SJCRH30 (cell line): ENCODE data around the gene EPHB2. TPM values are rescaled to one million over a fixed set of nuclear protein-coding genes. Genes with fewer than 3 reads are reported as not detected.
"Not testable (repeated sequence)": the region's sequence is repeated elsewhere in the genome, so short reads cannot be mapped to it uniquely, and the experiment has no call there.

ENCODE experiments used
- DNase-seq, 2 experiments: peaks; one replicate each; pipeline ENCODE4 v3.0.0-alpha.2; 2015 to 2020
- H3K27ac ChIP-seq: fragments of 250-450 bp; sonication (Bioruptor Pico); 2 replicates; pipeline ENCODE4 v1.5.1; 2020; ENCODE audit warnings: mild to moderate bottlenecking, moderate library complexity
- H3K27me3 ChIP-seq: fragments of 250-450 bp; sonication (Bioruptor Pico); 2 replicates; pipeline ENCODE4 v1.5.1; 2020; ENCODE audit warnings: mild to moderate bottlenecking, moderate library complexity
- H3K36me3 ChIP-seq: fragments of 250-450 bp; sonication (Bioruptor Pico); 2 replicates; pipeline ENCODE4 v1.5.1; 2020; ENCODE audit warnings: mild to moderate bottlenecking, moderate library complexity
- H3K4me1 ChIP-seq: fragments of 250-450 bp; sonication (Bioruptor Pico); 2 replicates; pipeline ENCODE4 v1.5.1; 2020; ENCODE audit warnings: mild to moderate bottlenecking, moderate library complexity
- H3K4me3 ChIP-seq: fragments of 250-450 bp; sonication (Bioruptor Pico); 2 replicates; pipeline ENCODE4 v1.5.1; 2020; ENCODE audit warnings: mild to moderate bottlenecking, moderate library complexity
- H3K9me3 ChIP-seq: fragments of 250-450 bp; sonication (Bioruptor Pico); replicated peaks from 2 replicates; pipeline ENCODE4 v1.5.1; 2020; ENCODE audit warnings: mild to moderate bottlenecking, moderate library complexity
- total RNA-seq: library from RNA; depleted of rRNA; stranded (reverse); fragments of >200 nt; shearing (Covaris generic); gene quantifications from 2 replicates; pipeline ENCODE4 v1.2.3, GENCODE V29; 2014

EPHB2 gene
- total RNA-seq, 1 experiment from 2014 or later, result 32.4 TPM

DNA sequence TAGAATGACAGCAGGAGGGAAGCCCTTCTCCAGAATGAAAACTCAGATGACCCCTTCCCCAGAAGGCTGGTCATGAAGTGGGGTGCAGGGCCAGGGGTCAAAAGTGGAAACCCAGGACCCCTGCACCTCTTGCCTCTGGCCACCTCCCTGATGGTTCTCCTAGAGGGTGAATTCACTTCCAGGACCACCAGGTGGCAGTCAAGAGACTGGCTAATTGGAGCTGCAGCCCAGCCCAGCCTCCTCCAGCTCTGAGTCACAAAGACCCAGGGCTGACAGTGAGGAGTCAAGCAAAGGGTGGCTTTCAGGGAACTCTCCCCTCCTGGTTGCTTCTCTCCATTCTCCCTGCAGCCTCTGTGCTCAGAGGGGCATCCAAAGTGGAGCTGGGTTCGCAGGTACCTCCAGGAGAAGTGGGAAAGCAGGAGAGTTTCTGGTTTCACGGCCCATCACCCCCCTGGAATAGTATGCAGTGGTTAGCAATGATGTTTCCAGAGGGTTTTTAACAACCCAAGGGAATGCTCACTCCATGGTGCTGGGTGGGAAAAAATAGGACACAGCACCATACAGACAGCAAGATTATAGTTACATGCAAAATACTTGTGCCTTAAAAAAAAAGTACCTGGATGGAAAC is 6.1 kb upstream of the EPHB2 start:
- Histone ChIP-seq H3K27me3 (no peaks in the 10 kb centered on the region; the same call in 1 of the 2 replicates), H3K4me1 (peaks cover 2% of the 10 kb centered on the region; the same call in 1 of the 2 replicates)
- DNase-seq, result peak; percentile 90 to 95

DNA sequence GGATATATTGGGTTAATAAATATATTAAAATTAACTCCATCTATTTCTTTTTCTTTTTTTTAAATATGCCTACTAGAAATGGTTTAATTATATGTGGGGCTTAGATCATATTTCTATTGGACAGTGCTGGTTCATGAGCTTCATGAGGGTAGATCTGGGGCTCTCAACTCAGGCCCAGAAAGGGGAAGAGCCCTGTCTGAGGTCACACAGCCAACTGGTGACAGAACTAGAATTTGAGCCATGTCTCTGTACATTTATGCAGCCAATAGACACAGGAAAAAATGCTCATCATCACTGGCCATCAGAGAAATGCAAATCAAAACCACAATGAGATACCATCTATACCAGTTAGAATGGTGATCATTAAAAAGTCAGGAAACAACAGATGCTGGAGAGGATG is 5.1 kb upstream of the EPHB2 start:
- Histone ChIP-seq H3K4me3 (no peak overlapping the region), H3K27me3 (no peaks in the 10 kb centered on the region; the same call in 1 of the 2 replicates), H3K36me3 (no peaks in the 10 kb centered on the region), H3K27ac (no peak overlapping the region), H3K4me1 (peaks cover 5% of the 10 kb centered on the region; the same call in 1 of the 2 replicates), H3K9me3 (0 out of 2 replicates have a peak, but pooled peaks cover 4% of the 10 kb centered on the region)
- DNase-seq, result no peak

More for the DNA sequence above, 6.1 kb upstream of the EPHB2 start:
- H3K9me3 ChIP-seq, result 0 out of 2 replicates have a peak, but pooled peaks cover 4% of the 10 kb centered on the region
- no peak overlapping the region for H3K27ac ChIP-seq
- no peak overlapping the region for H3K4me3 ChIP-seq
- no peaks in the 10 kb centered on the region for H3K36me3 ChIP-seq

DNA sequence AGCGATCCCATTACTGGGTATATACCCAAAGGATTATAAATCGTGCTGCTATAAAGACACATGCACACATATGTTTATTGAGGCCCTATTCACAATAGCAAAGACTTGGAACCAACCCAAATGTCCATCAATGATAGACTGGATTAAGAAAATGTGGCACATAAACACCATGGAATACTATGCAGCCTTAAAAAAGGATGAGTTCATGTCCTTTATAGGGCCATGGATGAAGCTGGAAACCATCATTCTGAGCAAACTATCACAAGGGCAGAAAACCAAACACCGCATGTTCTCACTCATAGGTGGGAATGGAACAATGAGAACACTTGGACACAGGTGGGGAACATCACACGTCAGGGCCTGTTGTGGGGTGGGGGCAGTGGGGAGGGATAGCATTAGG is 4.5 kb upstream of the EPHB2 start:
- H3K4me3 ChIP-seq, result not testable (repeated sequence)

DNA sequence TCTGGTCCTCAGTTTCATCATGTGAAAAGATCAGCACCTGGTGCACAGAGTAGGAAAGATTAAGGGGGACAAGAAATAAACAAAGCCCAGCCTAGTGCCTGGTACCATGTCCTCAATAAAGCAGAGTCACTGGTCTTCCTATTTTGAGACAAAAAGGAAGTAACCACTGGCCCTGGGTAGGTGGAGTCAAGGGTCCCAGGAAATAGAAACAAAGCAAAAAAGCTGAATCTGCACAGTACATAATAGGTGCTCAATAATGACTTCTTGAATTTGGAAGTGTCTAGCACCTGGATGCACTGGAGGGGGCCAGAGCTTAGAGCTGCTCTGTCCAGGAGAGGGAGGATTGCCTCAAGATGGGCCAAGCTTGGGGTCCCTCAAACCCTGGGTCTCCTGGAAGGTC is 1.9 kb upstream of the EPHB2 start:
- DNase-seq, result no peak
- 0 out of 2 replicates have a peak, but pooled peaks cover 4% of the 10 kb centered on the region for H3K9me3 ChIP-seq
- H3K36me3 ChIP-seq, result no peaks in the 10 kb centered on the region
- no peak overlapping the region for H3K27ac ChIP-seq
- no peak overlapping the region for H3K4me3 ChIP-seq
- H3K4me1 ChIP-seq, result peaks cover 14% of the 10 kb centered on the region
- no peaks in the 10 kb centered on the region for H3K27me3 ChIP-seq

More for the DNA sequence above, 4.5 kb upstream of the EPHB2 start:
- H3K27me3 ChIP-seq, H3K27ac ChIP-seq, DNase-seq, H3K4me1 ChIP-seq, H3K36me3 ChIP-seq, H3K9me3 ChIP-seq: not testable (repeated sequence)

DNA sequence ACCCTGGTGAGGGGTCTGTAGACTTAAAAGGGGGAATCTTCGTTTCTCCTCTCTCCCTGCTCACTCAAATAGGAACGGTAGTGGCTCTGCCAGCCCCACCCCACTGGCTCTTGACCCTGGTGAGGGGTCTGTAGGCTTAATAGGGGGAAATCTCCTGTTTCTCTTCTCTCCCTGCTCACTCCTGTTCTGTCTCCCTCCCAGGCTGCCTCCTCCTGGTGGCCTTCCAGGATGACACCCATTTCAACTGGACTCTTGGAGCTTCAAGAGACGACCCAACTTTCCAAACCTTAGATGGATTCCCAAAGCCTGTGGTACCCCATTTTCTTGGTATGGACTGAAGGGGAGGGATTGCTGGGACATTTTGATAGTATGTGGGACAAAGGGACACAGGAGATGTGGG is 1.4 kb upstream of the EPHB2 start:
- Histone ChIP-seq H3K9me3 (0 out of 2 replicates have a peak, but pooled peaks cover 4% of the 10 kb centered on the region), H3K27ac (no peak overlapping the region), H3K4me1 (peaks cover 14% of the 10 kb centered on the region), H3K4me3 (no peak overlapping the region), H3K27me3 (no peaks in the 10 kb centered on the region), H3K36me3 (no peaks in the 10 kb centered on the region)
- peak in 1 of 2 experiments; percentile 49 for DNase-seq

DNA sequence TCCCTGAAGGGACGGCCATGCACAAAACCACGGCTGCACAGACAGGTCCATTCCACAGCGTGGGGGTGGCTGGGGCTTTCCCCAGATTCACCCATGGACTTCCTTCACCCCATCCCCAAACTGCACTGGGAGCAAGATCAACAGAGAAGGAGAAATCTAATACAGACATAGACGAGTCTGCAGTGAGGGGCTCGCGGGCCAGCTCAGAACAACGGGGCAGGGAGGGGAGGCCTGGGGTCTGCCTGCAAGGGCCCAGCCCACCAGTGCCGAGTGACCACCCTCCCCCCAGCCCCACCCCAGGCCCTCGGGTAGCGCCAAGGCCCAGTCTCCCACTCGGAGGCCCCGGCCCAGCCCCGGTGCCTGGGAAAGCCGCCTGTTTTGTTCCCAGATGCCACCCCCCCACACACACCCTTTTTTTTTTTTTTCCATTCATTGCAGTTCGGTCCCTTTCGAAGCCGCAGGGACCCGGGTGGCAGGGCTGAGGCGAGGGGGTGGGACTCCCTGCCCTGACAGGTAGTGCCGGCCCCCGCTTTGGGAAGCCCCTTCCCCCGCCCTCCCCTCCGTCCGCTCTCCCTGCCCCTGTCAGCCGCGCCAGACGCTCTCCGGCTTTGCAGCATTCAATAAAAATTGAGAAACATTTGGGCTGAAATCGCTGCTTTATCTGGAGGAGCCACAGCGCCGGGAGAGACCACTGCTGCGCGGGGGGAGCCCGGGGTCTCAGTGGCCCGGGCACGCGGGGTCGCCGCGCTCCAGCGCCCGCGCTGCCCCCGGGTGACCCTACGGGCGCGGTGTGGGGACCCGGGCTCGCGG is 543 bp upstream of the EPHB2 start:
- peak overlapping the region; percentile 54 for H3K4me3 ChIP-seq
- no peak overlapping the region for H3K27ac ChIP-seq
- H3K9me3 ChIP-seq, result 0 out of 2 replicates have a peak, but pooled peaks cover 4% of the 10 kb centered on the region
- no peaks in the 10 kb centered on the region for H3K27me3 ChIP-seq
- H3K36me3 ChIP-seq, result peaks cover 5% of the 10 kb centered on the region; the same call in 1 of the 2 replicates
- peak; percentile 73 for DNase-seq
- H3K4me1 ChIP-seq, result peaks cover 14% of the 10 kb centered on the region

DNA sequence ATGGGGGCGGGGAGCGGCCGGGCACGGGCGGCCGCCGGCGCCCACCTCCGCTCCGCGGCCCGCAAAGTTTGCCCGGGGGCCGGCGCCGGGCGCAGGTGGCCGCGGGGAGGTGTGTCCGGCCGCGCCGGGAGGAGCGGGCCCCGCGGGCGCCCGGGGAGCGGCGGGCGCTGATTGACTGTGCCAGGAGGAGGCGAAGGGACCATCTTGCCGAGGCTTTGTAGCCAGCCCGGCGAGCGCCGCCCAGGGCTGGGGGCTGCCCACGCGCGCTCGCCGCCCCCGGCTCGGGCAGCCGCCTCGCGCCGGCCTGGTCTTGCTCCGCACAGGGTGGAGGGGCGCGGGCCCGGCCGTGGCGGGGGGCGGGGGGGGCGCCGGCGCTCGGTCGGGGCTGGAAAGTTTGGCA is 432 bp downstream of the EPHB2 start:
- 0 out of 2 replicates have a peak, but pooled peaks cover under 1% of the 10 kb centered on the region for H3K9me3 ChIP-seq
- peak; percentile 50 to 58 for DNase-seq
- H3K4me3 ChIP-seq, result peak overlapping the region; percentile 74
- H3K36me3 ChIP-seq, result peaks cover 5% of the 10 kb centered on the region; the same call in 1 of the 2 replicates
- no peaks in the 10 kb centered on the region for H3K27me3 ChIP-seq
- H3K4me1 ChIP-seq, result peaks cover 14% of the 10 kb centered on the region
- H3K27ac ChIP-seq, result peak overlapping the region; percentile 49; the same call in 1 of the 2 replicates

DNA sequence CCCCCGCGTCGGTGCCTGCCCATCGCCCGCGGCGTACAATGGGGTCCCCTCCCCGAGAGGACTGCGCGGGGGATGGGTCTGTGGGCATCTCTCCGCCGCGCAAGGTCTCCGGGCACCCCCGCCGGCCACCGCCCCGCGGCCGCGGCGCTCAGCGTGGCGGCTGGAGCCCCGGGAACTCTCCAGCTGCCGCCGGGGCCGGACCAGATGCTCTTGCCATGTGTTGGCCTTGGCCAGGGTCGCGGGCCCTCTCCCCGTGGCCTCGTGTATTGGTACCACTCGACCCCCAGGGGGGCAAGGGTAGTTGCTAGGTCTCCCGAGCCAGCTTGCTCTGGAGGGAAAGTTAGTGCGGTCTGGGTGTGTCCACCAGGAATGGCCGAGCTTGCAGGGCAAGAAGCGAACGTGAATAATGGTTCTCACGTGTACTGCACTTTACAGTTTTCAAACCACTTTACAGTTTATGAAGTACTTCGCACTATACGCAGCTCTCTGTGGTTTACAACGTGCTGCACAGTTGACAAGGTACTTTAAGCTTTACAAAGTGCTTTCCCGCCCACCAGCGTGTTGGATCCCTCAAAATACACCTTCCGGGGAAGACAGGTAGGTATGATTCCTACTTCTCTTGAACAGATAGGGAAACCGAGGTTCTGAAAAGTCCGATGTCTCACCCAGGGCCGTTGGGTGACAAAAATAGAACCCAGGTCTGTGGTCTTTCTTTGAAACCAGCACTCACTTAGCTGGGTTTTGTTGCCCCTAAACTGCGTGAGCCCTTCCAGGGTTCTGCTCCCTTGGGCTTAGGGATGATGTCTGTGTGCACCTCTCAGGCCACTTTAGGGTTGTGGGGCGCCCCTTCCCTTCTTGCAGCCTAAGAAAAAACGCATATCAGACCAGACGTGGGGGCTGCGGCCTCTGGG is 1.2 kb downstream of the EPHB2 start:
- Histone ChIP-seq H3K4me3 (peak overlapping the region; percentile 74), H3K27ac (peak overlapping the region; percentile 49), H3K4me1 (peaks cover 16% of the 10 kb centered on the region), H3K27me3 (no peaks in the 10 kb centered on the region), H3K9me3 (no peaks in the 10 kb centered on the region), H3K36me3 (peaks cover 5% of the 10 kb centered on the region; the same call in 1 of the 2 replicates)
- peak; percentile 45 to 55 for DNase-seq

DNA sequence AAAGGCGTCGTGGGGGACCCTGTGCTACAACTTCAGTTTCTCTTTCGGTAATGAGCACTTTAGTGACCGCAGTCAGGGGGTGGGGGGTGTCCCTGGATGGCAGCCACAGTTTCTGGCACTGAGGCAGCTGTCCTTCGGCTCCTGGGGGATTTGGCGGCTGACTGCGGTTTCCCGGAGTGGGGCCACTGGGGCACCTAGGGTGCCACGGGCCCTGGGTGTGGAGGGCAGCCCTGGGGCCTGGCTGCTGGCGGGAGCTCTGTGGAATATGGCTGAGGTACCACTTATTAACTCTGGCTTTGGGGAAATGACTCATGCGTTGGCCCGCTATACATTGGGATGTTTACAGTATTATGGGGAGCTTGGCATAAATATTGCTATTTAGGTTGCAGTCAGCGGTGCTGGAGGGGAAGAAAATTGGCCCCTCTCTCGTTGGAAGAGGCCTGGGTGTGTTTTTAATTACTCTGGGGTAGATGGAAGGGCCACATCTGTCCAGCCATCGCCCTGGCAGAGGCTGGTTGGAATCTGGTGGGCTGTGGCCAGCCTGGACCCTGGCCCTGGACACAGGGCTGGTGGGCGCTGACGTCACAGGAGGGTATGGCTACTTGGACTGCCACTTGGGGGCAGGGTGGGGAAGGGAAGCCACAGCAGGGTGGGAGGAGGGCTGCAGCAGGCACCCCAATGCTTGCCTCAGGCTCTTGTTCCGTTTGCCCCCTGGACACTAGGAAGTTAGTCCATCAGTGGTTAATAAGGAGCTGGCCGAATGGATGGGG is 2.0 kb downstream of the EPHB2 start:
- Histone ChIP-seq H3K27me3 (no peaks in the 10 kb centered on the region), H3K36me3 (peaks cover 8% of the 10 kb centered on the region), H3K4me1 (peaks cover 23% of the 10 kb centered on the region), H3K27ac (peak overlapping the region; percentile 49), H3K9me3 (no peaks in the 10 kb centered on the region), H3K4me3 (peak overlapping the region; percentile 74)
- peak; percentile 89 to 92 for DNase-seq

DNA sequence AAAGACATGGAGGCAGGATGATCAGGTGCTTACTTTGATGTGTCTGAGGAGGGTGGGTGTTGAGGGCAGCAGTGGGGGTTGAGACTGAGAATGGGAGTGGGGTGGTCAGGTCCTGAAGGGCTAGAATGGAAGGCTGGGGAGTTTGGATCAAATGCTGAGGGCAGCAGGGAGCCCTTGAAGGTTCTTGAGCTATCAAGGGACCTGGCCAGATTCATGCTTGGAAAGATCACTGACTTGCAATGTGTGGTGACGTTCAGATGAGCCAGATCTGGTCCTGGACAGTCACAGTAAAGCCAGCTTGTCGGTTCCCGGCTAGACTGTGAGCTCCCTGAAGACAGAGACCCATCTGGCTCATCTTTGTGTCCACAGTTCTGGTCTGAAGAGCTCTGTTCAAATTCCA is 3.8 kb downstream of the EPHB2 start:
- Histone ChIP-seq H3K4me3 (no peak overlapping the region), H3K27ac (no peak overlapping the region), H3K36me3 (peaks cover 9% of the 10 kb centered on the region), H3K4me1 (peaks cover 21% of the 10 kb centered on the region), H3K9me3 (no peaks in the 10 kb centered on the region), H3K27me3 (no peaks in the 10 kb centered on the region)
- DNase-seq, result no peak

DNA sequence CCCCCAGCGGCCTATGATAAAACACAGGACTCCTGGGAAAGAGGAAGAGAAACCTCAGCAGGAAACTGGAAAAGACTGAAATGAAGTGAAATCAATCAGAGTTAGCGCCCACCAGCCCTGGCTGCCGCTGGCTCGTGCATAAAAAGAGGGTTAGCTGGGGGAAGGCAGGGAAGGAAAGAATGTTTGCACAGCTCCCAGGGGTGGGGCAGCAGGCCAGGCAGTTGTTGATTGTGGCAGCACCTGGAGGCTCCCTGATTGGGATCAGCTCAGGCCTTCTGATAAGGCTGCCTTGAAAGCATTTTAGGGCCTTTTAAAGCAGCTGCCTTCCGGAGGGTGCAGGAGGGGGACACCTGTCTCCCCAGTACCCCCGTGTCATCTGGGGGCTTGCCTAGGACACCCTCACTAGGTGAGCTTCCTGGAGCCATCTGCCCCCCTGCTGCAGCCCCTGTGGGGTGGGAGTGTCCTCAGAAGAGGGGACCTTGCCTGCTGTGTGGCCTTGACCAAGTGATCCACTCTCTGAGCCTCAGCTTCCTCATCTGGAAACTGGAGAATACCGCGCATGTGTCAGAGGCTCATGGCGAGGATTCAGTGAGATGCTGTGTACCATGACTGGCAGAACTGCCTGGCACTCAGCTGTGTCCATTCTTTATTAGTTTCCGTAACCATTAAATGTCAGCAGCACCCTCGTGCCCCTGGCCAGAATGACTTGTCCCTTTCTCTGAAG is 6.6 kb downstream of the EPHB2 start:
- DNase-seq, result no peak
- Histone ChIP-seq H3K36me3 (peaks cover 9% of the 10 kb centered on the region), H3K4me1 (peaks cover 17% of the 10 kb centered on the region), H3K9me3 (no peaks in the 10 kb centered on the region), H3K27me3 (no peaks in the 10 kb centered on the region), H3K27ac (no peak overlapping the region), H3K4me3 (no peak overlapping the region)

DNA sequence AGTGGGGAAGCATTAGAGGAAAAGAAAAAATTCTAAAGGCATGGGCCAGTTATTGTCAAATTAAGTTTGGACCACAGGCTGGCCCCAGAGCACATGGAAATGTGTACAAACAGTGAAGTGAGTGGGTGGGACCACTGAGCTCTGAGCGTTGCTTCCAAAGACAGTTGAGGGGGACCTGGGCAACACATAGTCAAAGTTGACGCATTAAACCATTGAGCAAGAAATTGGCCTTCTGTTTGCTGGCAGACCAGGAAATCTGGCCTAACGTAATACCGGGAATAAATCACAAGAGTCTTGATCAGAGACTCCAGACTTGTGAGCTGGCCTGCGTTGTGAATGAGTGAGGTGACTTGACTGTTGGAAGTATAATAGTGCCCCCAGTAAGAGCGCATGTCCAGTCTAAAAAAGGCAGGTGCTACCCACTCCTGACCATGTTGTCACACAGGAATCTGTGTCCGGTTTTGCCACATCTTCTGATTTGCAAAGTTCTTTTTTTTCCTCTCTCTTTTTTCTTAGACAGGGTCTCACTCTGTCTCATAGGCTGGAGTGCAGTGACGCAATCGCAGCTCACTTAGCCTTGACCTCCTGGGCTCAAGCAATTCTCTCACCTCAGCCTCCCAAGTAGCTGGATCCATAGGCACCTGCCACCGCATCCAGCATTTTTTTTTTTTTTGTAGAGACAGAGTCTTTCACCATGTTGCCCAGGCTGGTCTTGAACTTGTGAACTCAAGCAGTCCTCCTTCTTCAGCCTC is 10.7 kb downstream of the EPHB2 start:
- Histone ChIP-seq H3K27ac (no peak overlapping the region), H3K4me1 (peaks cover 9% of the 10 kb centered on the region; the same call in 1 of the 2 replicates), H3K27me3 (no peaks in the 10 kb centered on the region), H3K36me3 (peaks cover 5% of the 10 kb centered on the region; the same call in 1 of the 2 replicates), H3K9me3 (no peaks in the 10 kb centered on the region), H3K4me3 (no peak overlapping the region)
- DNase-seq, result no peak
